GM12873 (cell line): ENCODE data around the gene EXOC6B.

Source experiments
- CTCF ChIP-seq: IDR thresholded peaks from 2 replicates; pipeline ENCODE4 v1.5.1; 2012; ENCODE audit warnings: low read depth, mild to moderate bottlenecking, moderate library complexity, low read length, control low read depth; ENCODE audit not compliant: insufficient read depth; ENCODE audit errors: missing control alignments

EXOC6B gene

DNA sequence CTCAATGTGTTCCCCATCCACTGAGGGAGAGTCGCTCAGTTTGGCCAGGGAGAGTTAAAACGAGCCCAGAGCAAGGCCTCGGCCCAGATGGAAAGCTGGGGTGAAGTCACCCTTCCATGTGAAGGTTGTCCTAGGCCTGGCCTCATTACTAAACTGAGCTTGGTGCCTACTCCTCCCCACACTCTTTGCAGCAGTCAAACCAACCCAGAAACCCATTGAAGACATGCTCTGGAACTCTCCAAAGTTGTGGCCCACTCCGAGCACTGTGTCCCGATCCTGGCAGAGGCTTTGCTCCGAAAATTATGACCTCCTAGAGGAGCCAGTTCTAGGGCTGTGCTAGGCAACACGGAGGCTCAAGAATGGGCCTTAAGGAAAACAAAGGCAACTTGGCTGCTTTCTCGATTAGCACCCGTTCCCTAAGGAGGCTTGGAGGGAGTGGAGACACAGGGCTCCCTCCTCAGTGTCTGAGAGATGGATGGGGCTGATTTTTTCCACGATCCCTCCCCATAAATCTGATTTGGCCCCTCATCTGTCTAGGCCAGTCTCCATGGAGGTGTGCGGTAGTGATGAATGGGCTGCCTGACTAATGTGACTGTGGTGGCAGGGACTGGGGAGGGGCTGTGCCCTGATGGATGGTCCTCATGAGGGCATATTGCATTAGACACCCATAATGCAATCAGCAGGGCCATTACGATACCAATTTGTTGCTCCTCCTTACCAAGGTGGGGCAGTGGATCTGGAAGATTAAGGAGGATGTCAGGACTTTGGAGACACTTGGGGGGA lies 666.4 kb downstream of the EXOC6B start:
- no peak for TF ChIP-seq CTCF

DNA sequence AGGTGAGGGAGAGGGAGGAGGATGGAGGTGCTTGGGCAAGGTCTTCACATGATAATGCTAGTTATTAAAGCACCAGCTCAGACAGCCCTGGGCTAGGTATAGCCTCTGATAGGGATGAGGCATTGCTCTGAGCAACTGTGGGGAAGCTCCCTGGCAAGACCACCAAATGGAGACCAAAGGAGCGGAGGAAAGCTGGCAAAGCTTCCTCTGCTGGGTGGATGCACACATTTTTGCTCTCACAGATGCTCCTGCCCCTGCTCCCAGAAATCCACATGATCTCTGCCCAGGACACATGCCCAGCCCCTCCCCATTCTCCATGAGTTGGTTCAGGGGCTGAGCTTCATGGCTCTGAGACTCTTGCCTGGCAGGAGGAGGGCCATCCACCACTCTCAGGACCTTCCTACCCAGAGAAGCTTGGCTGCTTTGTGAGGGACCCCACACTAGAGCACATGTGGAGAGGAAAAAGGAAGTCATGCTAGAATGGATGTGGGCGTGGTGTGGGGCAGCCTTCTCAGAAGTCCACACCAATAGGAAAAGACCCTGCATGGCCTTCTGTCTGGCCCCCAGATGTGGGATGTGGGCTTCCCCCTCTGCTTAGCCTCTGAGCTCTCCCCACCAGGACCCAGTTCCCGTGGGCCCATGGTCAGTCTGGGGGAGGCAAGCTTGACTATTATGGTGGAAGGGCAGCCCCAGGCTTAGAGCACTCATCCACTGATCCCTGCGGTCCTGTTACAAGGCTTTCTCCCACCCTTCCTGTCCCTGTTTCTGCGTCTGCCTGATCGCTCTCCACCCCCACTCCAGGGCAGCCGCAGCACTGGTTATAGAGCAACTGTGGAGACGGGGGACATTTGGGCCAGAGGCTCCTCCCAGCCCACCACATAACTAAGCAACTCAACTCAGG lies 667.7 kb downstream of the EXOC6B start:
- TF ChIP-seq CTCF: no peak

DNA sequence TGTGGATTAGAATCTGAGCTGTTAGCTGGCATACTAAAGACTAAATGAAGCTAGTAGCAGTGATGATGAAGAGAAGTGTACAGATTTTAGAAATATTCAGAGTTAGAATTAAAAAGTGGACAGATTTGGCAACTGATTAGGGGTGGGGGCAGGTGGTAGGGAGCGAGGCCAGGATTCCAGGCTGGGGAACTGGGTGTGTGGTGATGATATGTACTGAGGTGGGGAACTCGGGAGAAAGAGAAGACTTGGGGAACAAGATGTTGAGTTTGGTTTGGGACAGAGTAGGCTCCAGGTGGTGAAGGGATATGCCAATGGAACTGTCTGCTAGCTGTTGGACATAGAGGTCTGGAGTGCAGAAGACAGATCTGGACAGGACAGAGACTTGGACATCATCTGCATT lies 669.0 kb downstream of the EXOC6B start:
- no peak for TF ChIP-seq CTCF

GRCh38 chr2:72155737-72156136 lies 670.1 kb downstream of the EXOC6B start:
- TF ChIP-seq CTCF: no peak

DNA sequence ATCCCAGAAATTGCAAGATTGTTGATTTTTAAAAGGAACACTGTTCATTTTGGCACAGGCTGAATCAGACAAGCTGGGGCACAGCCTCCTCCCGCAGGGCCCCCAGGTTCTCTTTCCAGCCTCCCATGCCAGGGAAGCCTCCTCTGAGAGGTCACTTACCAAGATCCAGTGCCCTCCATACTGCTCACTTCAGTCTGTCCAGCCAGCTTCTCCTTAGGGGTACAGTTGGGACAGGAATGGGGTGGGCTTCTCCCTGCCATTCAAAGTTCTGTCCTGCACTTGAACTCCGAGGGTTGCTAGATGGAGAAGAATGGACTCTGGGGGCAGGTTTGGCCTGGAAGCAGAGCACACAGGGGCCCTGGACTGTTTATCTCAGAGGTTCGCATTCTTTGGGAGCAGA lies 670.7 kb downstream of the EXOC6B start:
- no peak for TF ChIP-seq CTCF

- TF ChIP-seq CTCF: no peak
Observed at GRCh38 chr2:72154386-72154975, 671.4 kb downstream of the EXOC6B start.

DNA sequence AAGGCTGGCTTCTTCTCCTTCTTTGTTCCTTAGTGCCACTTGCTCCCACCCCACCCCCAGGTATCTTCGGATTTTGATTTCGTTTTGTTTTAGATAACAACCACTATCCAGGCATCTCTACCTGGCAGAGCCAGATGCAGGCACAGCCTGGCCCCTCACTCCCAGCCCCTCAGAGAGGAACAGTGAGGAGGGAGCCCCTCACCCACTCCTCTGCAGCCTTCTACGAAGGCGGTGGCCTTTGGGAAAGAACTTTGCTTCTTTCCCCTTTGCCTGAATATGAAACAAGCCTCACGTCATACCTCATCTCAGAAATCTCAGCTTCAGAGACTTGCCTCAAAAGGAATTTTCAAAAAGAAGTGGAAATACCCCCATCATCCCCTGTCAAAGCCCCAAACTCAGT lies 671.9 kb downstream of the EXOC6B start:
- TF ChIP-seq CTCF: no peak
